Epithelial cell of proximal tubule (primary cell): Measurements from ENCODE around the gene TP53RK. TPM values are rescaled to one million over a fixed set of nuclear protein-coding genes. Genes with fewer than 3 reads are reported as not detected.

Source experiments
- DNase-seq: peaks from one replicate; pipeline ENCODE4 v3.0.0-alpha.2; 2011; ENCODE audit warnings: low read depth
- H3K4me3 ChIP-seq: 2 replicates; pipeline ENCODE4 v1.5.1; 2011; ENCODE audit warnings: low read depth, mild to moderate bottlenecking, low read length
- total RNA-seq: library from RNA; depleted of rRNA; stranded (reverse); fragments of >200 nt; gene quantifications from 2 replicates; pipeline ENCODE4 v1.2.3, GENCODE V29; 2015
- TF ChIP-seq, protein P1 (sequence below): conservative IDR thresholded peaks from 2 replicates; pipeline ENCODE4 v1.5.1; 2012; ENCODE audit warnings: low read depth, mild to moderate bottlenecking, low read length

The TP53RK gene
- total RNA-seq, 1 donor from 2014 or later, result 22.8 TPM

DNA sequence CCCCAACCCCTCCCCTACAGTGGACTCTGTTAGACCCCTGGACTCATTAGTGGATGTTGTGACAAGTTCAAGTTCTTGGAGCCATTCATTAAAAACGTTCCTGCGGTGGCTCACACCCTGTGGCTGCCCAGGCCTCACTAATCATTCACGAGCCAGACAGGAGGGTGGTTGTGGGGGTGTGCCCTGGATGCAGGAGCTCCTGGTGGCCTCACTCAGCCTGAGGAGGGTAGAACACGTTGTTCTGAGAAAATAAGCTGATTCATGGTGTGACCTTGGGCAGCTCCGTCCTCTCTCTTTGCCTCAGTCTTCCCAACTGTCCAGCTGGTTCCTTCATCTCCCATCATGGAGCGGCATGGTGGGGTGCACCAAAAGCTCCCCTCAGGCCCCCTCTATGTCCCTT lies 54.7 kb downstream of the TP53RK start:
- H3K4me3 ChIP-seq, result no peak overlapping the region
- no peak for DNase-seq
- TF ChIP-seq, protein P1, sequence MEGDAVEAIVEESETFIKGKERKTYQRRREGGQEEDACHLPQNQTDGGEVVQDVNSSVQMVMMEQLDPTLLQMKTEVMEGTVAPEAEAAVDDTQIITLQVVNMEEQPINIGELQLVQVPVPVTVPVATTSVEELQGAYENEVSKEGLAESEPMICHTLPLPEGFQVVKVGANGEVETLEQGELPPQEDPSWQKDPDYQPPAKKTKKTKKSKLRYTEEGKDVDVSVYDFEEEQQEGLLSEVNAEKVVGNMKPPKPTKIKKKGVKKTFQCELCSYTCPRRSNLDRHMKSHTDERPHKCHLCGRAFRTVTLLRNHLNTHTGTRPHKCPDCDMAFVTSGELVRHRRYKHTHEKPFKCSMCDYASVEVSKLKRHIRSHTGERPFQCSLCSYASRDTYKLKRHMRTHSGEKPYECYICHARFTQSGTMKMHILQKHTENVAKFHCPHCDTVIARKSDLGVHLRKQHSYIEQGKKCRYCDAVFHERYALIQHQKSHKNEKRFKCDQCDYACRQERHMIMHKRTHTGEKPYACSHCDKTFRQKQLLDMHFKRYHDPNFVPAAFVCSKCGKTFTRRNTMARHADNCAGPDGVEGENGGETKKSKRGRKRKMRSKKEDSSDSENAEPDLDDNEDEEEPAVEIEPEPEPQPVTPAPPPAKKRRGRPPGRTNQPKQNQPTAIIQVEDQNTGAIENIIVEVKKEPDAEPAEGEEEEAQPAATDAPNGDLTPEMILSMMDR, result no peak

Other genes starting within 250 kb of the TP53RK start
- gene ZNF334, start 175.9 kb downstream of the TP53RK start, total RNA-seq, result 1.9 and 2.2 TPM in 2 replicates
- not detected in 2 replicates for gene OCSTAMP, start 138.8 kb downstream of the TP53RK start, total RNA-seq
- gene SLC13A3, start 38.0 kb downstream of the TP53RK start, total RNA-seq, result 1.2 and 1.6 TPM in 2 replicates
- gene SLC2A10, start 20.2 kb upstream of the TP53RK start, total RNA-seq, result 4.6 and 12.5 TPM in 2 replicates
- gene EYA2, start 205.4 kb upstream of the TP53RK start, total RNA-seq, result not detected in 2 replicates